Heart right ventricle (tissue), 16 donors: ENCODE measurements around the gene NSF. TPM values are rescaled to one million over a fixed set of nuclear protein-coding genes. Genes with fewer than 3 reads are reported as not detected.
"Not testable (repeated sequence)": the region's sequence is repeated elsewhere in the genome, so short reads cannot be mapped to it uniquely, and the experiment has no call there.

ENCODE experiments used
- ATAC-seq, 8 donors: fragments of 200-7000 bp; cut with Tn5 transposase; one replicate each; pipeline ENCODE4 v1.9.1; 2020; ENCODE audit warnings: mild to moderate bottlenecking in 8 of 8, moderate library complexity in 8 of 8, moderate number of reproducible peaks in 1 of 8
- DNase-seq, 2 donors: peaks; one replicate each; pipeline ENCODE4 v3.0.0-alpha.2; 2020
- H3K27ac ChIP-seq, 10 donors: fragments of 200-600 bp; sonication (generic) in 2 of 10; one replicate each; pipeline versions ENCODE4 v1.5.0 to v1.8.0; 2020 to 2022; ENCODE audit warnings: mild to moderate bottlenecking in 3 of 10
- H3K27me3 ChIP-seq, 7 donors: fragments of 200-600 bp; one replicate each; pipeline ENCODE4 v1.8.0; 2021 to 2022; ENCODE audit warnings: mild to moderate bottlenecking in 2 of 7
- H3K36me3 ChIP-seq, 9 donors: fragments of 200-600 bp; sonication (generic) in 1 of 9; one replicate each; pipeline versions ENCODE4 v1.5.0 to v1.8.0; 2020 to 2022; ENCODE audit warnings: mild to moderate bottlenecking in 2 of 9
- H3K4me1 ChIP-seq, 9 donors: fragments of 200-600 bp; sonication (generic) in 1 of 9; one replicate each; pipeline versions ENCODE4 v1.5.0 to v1.8.0; 2020 to 2022; ENCODE audit warnings: mild to moderate bottlenecking in 4 of 9
- H3K4me3 ChIP-seq, 10 donors: fragments of 200-600 bp; sonication (generic) in 2 of 10; one replicate each; pipeline versions ENCODE4 v1.5.0 to v1.8.0; 2020 to 2022; ENCODE audit warnings: mild to moderate bottlenecking in 7 of 10, moderate library complexity in 2 of 10
- H3K9me3 ChIP-seq, 11 donors: fragments of 200-600 bp in 10 of 11; sonication (generic) in 2 of 11; one replicate each; pipeline versions ENCODE4 v1.5.0 to v1.8.0; 2013 to 2022; ENCODE audit warnings: mild to moderate bottlenecking in 2 of 11, control low read depth in 1 of 11, moderate library complexity in 1 of 11
- WGBS, 2 donors: extraction: QIAGEN DNeasy Blood & Tissue Kit; methylation state at CpG; one replicate each; pipeline ENCODE4 v1.1.7; 2013; ENCODE audit warnings: inconsistent platforms in 1 of 2; 5-methylcytosine and 5-hydroxymethylcytosine counted together
- intact Hi-C, 10 donors: fragments of 100-400 bp; cut with DNase I; formaldehyde crosslinking; loops; one replicate each; pipeline versions ENCODE4 v1.11.1 to v1.14.2; 2022
- polyA plus RNA-seq, 2 donors: library from polyadenylated mRNA; stranded (reverse); fragments of 200-250 nt; gene quantifications; one replicate each; pipeline ENCODE4 v1.2.3, GENCODE V29; 2013
- total RNA-seq, 10 donors: library from RNA; stranded (reverse); fragmentation: NEBNext Ultra II Directional in 3 of 10; extraction: Animal tissue kit (Norgen Biotek cat#: 25700) in 3 of 10; gene quantifications; one replicate each; pipeline versions ENCODE4 v1.2.1 to v1.2.4, GENCODE V29; 2021 to 2023
- donor health status: Arrhythmogenic right ventricular cardiomyopathy.
- donor health status: ischemic (EF 13 %, LVEDD 7.1; RV severe dilation, severe dysfunction).
- donor health status: healthy with polysubstance abuse.
- donor health status: DM: no; HTN: yes; CAD: no.
- donor health status: DM: no; HTN: no; CAD: no.
- donor health status: ischemic (EF 25% LVEDD 6.9; RV normal size, moderate dysfunction).
- donor health status: ischemic (EF 25% LVEDD 5.7; RV mildly dilated, moderate dysfunction).
- donor health status: healthy.
- donor health status: DM: yes; HTN: yes; CAD: no.
- donor health status: Ischemic cardiomyopathy.
- donor health status: ischemic (EF 35%, LVEDD 5.7; RV mildly dilated, moderate dysfunction).
- donor health status: nonischemic (EF 11% LVEDD 7.7; RV severe dilation, severe dysfunction).
- donor health status: DM: yes; HTN: yes; CAD: no.
- donor health status: PGD.
- donor health status: ischemic (EF 29% LVEDD 5.4; RV normal size, mild dysfunction).
- donor health status: nonischemic (EF 23%, LVEDD 6.1; RV moderate dilation, normal function).

The NSF gene
- total and polyA plus RNA-seq, 12 donors = 4.5 to 28.0 (median 19.6) TPM

- H3K4me1 ChIP-seq, H3K27me3 ChIP-seq, DNase-seq, H3K4me3 ChIP-seq, H3K36me3 ChIP-seq, H3K9me3 ChIP-seq, intact Hi-C loops, H3K27ac ChIP-seq: not testable (repeated sequence)
- no CpG with 5 or more reads among the region's 7 CpGs for WGBS, 2 donors
- peak; percentile 37 to 73 (median 66) for ATAC-seq
Measured at GRCh38 chr17:46591332-46591731, 863 bp downstream of the NSF start.

GRCh38 chr17:46598344-46598931 is 8.0 kb downstream of the NSF start:
- intact Hi-C loops, H3K4me3 ChIP-seq, ATAC-seq, H3K27ac ChIP-seq, H3K27me3 ChIP-seq, DNase-seq, H3K9me3 ChIP-seq, H3K4me1 ChIP-seq, H3K36me3 ChIP-seq: not testable (repeated sequence)
- WGBS, 2 donors = 39 to 44% methylated on average over 2 of the region's 3 CpGs

GRCh38 chr17:46600767-46601166 is 10.3 kb downstream of the NSF start:
- ATAC-seq, H3K4me1 ChIP-seq, DNase-seq, H3K27me3 ChIP-seq, H3K27ac ChIP-seq, H3K9me3 ChIP-seq, H3K36me3 ChIP-seq, intact Hi-C loops, H3K4me3 ChIP-seq: not testable (repeated sequence)
- no CpG with 5 or more reads among the region's 3 CpGs for WGBS, 2 donors

GRCh38 chr17:46603125-46603524 is 12.7 kb downstream of the NSF start:
- H3K9me3 ChIP-seq, DNase-seq, H3K4me3 ChIP-seq, H3K27me3 ChIP-seq, H3K27ac ChIP-seq, intact Hi-C loops, H3K36me3 ChIP-seq, H3K4me1 ChIP-seq, ATAC-seq: not testable (repeated sequence)

GRCh38 chr17:46611304-46611703 is 20.8 kb downstream of the NSF start:
- H3K9me3 ChIP-seq, H3K4me3 ChIP-seq, ATAC-seq, H3K27me3 ChIP-seq, H3K36me3 ChIP-seq, intact Hi-C loops, H3K4me1 ChIP-seq, H3K27ac ChIP-seq, DNase-seq: not testable (repeated sequence)
- WGBS, 2 donors = no CpG with 5 or more reads among the region's 2 CpGs

GRCh38 chr17:46613876-46614275 is 23.4 kb downstream of the NSF start:
- ATAC-seq, H3K27ac ChIP-seq, intact Hi-C loops, H3K36me3 ChIP-seq, H3K4me1 ChIP-seq, DNase-seq, H3K27me3 ChIP-seq, H3K4me3 ChIP-seq, H3K9me3 ChIP-seq: not testable (repeated sequence)
- WGBS, 2 donors = no CpG with 5 or more reads among the region's 1 CpG

GRCh38 chr17:46617121-46617520 is 26.7 kb downstream of the NSF start:
- H3K4me1 ChIP-seq, H3K27me3 ChIP-seq, ATAC-seq, intact Hi-C loops, H3K4me3 ChIP-seq, H3K9me3 ChIP-seq, H3K36me3 ChIP-seq, DNase-seq, H3K27ac ChIP-seq: not testable (repeated sequence)
- no CpG with 5 or more reads among the region's 3 CpGs for WGBS, 2 donors

GRCh38 chr17:46618975-46619374 is 28.5 kb downstream of the NSF start:
- H3K4me3 ChIP-seq, H3K36me3 ChIP-seq, H3K27me3 ChIP-seq, intact Hi-C loops, H3K9me3 ChIP-seq, ATAC-seq, H3K27ac ChIP-seq, DNase-seq, H3K4me1 ChIP-seq: not testable (repeated sequence)
- WGBS, 2 donors = no CpG with 5 or more reads among the region's 1 CpG

- H3K36me3 ChIP-seq, ATAC-seq, H3K27ac ChIP-seq, H3K4me3 ChIP-seq, intact Hi-C loops, H3K27me3 ChIP-seq, H3K4me1 ChIP-seq, DNase-seq, H3K9me3 ChIP-seq: not testable (repeated sequence)
- no CpG with 5 or more reads among the region's 2 CpGs for WGBS, 2 donors
Measured at GRCh38 chr17:46623790-46624189, 33.3 kb downstream of the NSF start.

GRCh38 chr17:46624726-46625125 is 34.3 kb downstream of the NSF start:
- H3K9me3 ChIP-seq, intact Hi-C loops, H3K4me3 ChIP-seq, H3K4me1 ChIP-seq, H3K36me3 ChIP-seq, DNase-seq, H3K27me3 ChIP-seq, H3K27ac ChIP-seq, ATAC-seq: not testable (repeated sequence)
- WGBS, 2 donors = no CpG with 5 or more reads among the region's 5 CpGs

GRCh38 chr17:46627452-46627851 is 37.0 kb downstream of the NSF start:
- H3K36me3 ChIP-seq, H3K4me3 ChIP-seq, H3K9me3 ChIP-seq, ATAC-seq, H3K4me1 ChIP-seq, intact Hi-C loops, H3K27me3 ChIP-seq, H3K27ac ChIP-seq, DNase-seq: not testable (repeated sequence)
- no CpG with 5 or more reads among the region's 2 CpGs for WGBS, 2 donors

GRCh38 chr17:46628753-46629436 is 38.4 kb downstream of the NSF start:
- H3K4me3 ChIP-seq, H3K4me1 ChIP-seq, H3K36me3 ChIP-seq, ATAC-seq, DNase-seq, H3K9me3 ChIP-seq, H3K27ac ChIP-seq, intact Hi-C loops, H3K27me3 ChIP-seq: not testable (repeated sequence)
- no CpG with 5 or more reads among the region's 5 CpGs for WGBS, 2 donors
